Fibroblast of mammary gland (primary cell): ENCODE results near the gene SUN1.

Source experiments
- DNase-seq: peaks from one replicate; pipeline ENCODE4 v3.0.0-alpha.2; 2010; ENCODE audit warnings: low read depth
- H3K4me3 ChIP-seq: 2 replicates; pipeline ENCODE4 v1.5.1; 2011; ENCODE audit warnings: low read depth, mild to moderate bottlenecking, low read length, moderate library complexity; ENCODE audit not compliant: control insufficient read depth
- TF ChIP-seq, protein P1 (sequence below): conservative IDR thresholded peaks from 2 replicates; pipeline ENCODE4 v1.5.1; 2011; ENCODE audit warnings: low read depth, low read length, inconsistent platforms; ENCODE audit not compliant: control insufficient read depth, insufficient read depth

Gene SUN1

GRCh38 chr7:892648-893593 is 60.6 kb downstream of the SUN1 start:
- DNase-seq, result no peak

GRCh38 chr7:893686-894085 is 61.4 kb downstream of the SUN1 start:
- TF ChIP-seq, protein P1, sequence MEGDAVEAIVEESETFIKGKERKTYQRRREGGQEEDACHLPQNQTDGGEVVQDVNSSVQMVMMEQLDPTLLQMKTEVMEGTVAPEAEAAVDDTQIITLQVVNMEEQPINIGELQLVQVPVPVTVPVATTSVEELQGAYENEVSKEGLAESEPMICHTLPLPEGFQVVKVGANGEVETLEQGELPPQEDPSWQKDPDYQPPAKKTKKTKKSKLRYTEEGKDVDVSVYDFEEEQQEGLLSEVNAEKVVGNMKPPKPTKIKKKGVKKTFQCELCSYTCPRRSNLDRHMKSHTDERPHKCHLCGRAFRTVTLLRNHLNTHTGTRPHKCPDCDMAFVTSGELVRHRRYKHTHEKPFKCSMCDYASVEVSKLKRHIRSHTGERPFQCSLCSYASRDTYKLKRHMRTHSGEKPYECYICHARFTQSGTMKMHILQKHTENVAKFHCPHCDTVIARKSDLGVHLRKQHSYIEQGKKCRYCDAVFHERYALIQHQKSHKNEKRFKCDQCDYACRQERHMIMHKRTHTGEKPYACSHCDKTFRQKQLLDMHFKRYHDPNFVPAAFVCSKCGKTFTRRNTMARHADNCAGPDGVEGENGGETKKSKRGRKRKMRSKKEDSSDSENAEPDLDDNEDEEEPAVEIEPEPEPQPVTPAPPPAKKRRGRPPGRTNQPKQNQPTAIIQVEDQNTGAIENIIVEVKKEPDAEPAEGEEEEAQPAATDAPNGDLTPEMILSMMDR, result no peak
- H3K4me3 ChIP-seq, result no peak overlapping the region
- DNase-seq, result no peak

More at GRCh38 chr7:892648-893593, 60.6 kb downstream of the SUN1 start:
- H3K4me3 ChIP-seq, result no peak overlapping the region
- TF ChIP-seq, protein P1, result no peak

- no peak overlapping the region for H3K4me3 ChIP-seq
- no peak for DNase-seq
- TF ChIP-seq, protein P1, result no peak
Observed at GRCh38 chr7:894164-894867, 62.0 kb downstream of the SUN1 start.

GRCh38 chr7:894927-895450 is 62.7 kb downstream of the SUN1 start:
- TF ChIP-seq, protein P1, result no peak
- no peak overlapping the region for H3K4me3 ChIP-seq
- no peak for DNase-seq

DNA sequence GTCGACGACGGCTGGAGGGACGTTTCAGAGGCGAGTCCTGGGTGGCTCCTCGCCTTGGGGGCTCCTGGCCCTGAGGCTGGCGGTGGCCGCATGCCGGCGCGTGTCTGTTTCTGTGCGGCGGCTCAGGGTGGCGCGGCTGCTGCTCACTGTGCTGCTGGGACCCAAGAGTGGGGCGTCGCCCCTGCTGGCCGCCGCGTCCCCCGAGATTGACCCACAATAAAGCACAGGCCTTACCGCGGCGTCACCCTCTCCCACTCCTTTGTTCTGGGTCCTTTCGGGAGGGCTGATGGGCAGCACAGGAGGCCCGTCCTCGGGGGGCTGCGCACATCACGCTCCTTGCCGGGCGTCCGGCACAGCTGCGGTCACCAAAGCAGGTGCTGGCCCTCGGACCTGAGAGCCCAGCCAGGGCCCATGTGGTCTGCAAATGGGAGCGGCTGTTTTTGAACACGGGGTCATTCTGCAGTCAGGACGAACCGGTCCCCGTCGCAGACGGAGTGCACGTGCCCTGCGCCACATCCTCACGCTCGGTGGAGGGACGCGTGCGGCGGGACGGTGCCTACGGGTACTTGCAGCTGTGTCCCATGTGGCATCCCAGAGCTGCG is 63.3 kb downstream of the SUN1 start:
- no peak overlapping the region for H3K4me3 ChIP-seq
- no peak for DNase-seq
- TF ChIP-seq, protein P1, result no peak

GRCh38 chr7:896346-897075 is 64.2 kb downstream of the SUN1 start:
- TF ChIP-seq, protein P1, result no peak
- H3K4me3 ChIP-seq, result no peak overlapping the region
- DNase-seq, result no peak
